ENCODE data around the gene SLC6A19. TPM values are rescaled to one million over a fixed set of nuclear protein-coding genes. Genes with fewer than 3 reads are reported as not detected.

SLC6A19 gene
- total and polyA plus RNA-seq, 9 of the 15 experiments (the other 6 are each of a cell fraction or from before 2014, with no cell fraction given) = 0.03 to 1.6 (median 0.59) TPM

- H3K79me2 ChIP-seq (ENCODE audit: control insufficient read depth, insufficient read depth, low read length) = no peaks in the 10 kb centered on the region
- ATAC-seq (no peak), FAIRE-seq (no peak), DNase-seq (ENCODE audit: extremely low read depth in 1 of 4, low spot score in 3 of 4) (no peak)
- no peaks in the 10 kb centered on the region for H3K9me3 ChIP-seq (replicated peaks; ENCODE audit: control insufficient read depth, insufficient read depth, low read depth, low read length)
- 27% methylated on average over 33 of the region's 33 CpGs for WGBS (ENCODE audit: insufficient coverage, low coverage, missing lambda C conversion rate)
- no peaks in the 10 kb centered on the region for H3K9me1 ChIP-seq (ENCODE audit: control insufficient read depth, insufficient read depth, low read length)
- H3K36me3 ChIP-seq (ENCODE audit: control insufficient read depth, insufficient read depth, low read length) = no peaks in the 10 kb centered on the region
- ChIA-PET POLR2A (interaction anchor here (0.5 to 1.0 kb wide), 4 partner anchors 49 to 143 kb away, joined by 3 to 4 read pairs (median 3); no protein-coding TSS in a partner anchor), CTCF (ENCODE audit: low intra/inter-chr PET ratio) (interaction anchor here (0.7 to 2.7 kb wide), 6 partner anchors 35 to 475 kb away, joined by 3 to 25 read pairs (median 12); no protein-coding TSS in a partner anchor)
- peaks cover 14% of the 10 kb centered on the region for H4K20me1 ChIP-seq (replicated peaks; ENCODE audit: control insufficient read depth, insufficient read depth, low read length)
- BruUV-seq (replicated peaks) = no TSS peak
- in situ Hi-C loops (cut with MboI) = loop anchor here (5.0 kb wide), 2 partner anchors 38 to 473 kb away; no protein-coding TSS in a partner anchor
- intact Hi-C loops (cut with micrococcal nuclease) = loop anchor here (2.0 to 10.0 kb wide), 2 partner anchors 75 to 175 kb away; no protein-coding TSS in a partner anchor
- no peak overlapping the region for H2AFZ ChIP-seq (ENCODE audit: low read depth, low read length)
- peaks cover 10 to 37% of the 10 kb centered on the region in 2 experiments for H3K27me3 ChIP-seq (ENCODE audit: control insufficient read depth in 2 of 2, insufficient read depth in 2 of 2, low read length in 2 of 2)
- H3K27ac ChIP-seq (ENCODE audit: extremely low read depth, low read depth, low read length) = no peak overlapping the region
- peak overlapping the region in 1 of 2 experiments; percentile 48; a peak in 1 of 4 replicates for H3K9ac ChIP-seq (ENCODE audit: insufficient read depth in 1 of 2, low read depth in 2 of 2, low read length in 2 of 2)
- no peak overlapping the region for H3K4me3 ChIP-seq
- H3K4me1 ChIP-seq (replicated peaks in 1 of 2; ENCODE audit: control insufficient read depth in 2 of 2, insufficient read depth in 2 of 2, low read length in 2 of 2) = peaks cover 2 to 34% of the 10 kb centered on the region in 2 experiments; a peak in 4 of 5 replicates
- no peak overlapping the region for H3K4me2 ChIP-seq (ENCODE audit: insufficient read depth, low read length)
- TF ChIP-seq ZSCAN32 (CRISPR knock-in tag; IDR thresholded peaks at IDR 0.05) (no peak), MLX (CRISPR knock-in tag; conservative IDR thresholded peaks at IDR 0.05) (no peak), NUFIP1 (IDR thresholded peaks at IDR 0.05; ENCODE audit: partially characterized antibody) (no peak), CHD2 (IDR thresholded peaks at IDR 0.05; ENCODE audit: low read depth, low read length) (no peak), NFIX (CRISPR knock-in tag; IDR thresholded peaks at IDR 0.05; ENCODE audit: low read depth) (no peak), E2F8 (IDR thresholded peaks at IDR 0.05; ENCODE audit: low read depth, partially characterized antibody) (no peak), MEIS2 (IDR thresholded peaks at IDR 0.05; ENCODE audit: partially characterized antibody) (no peak), CBX1 (IDR thresholded peaks at IDR 0.05; ENCODE audit: low read depth) (no peak), FOXM1 (IDR thresholded peaks at IDR 0.05; ENCODE audit: low read depth) (no peak), FOXM1 (CRISPR knock-in tag; IDR thresholded peaks at IDR 0.05; ENCODE audit: low read depth) (no peak), ZNF280B (CRISPR knock-in tag; IDR thresholded peaks at IDR 0.05) (no peak), RFX1 (IDR thresholded peaks at IDR 0.05) (no peak), ZNF740 (CRISPR knock-in tag; IDR thresholded peaks at IDR 0.05) (no peak), ZNF740 (tag; IDR thresholded peaks at IDR 0.05) (no peak)
These were observed 31.9 kb upstream of the SLC6A19 start for GRCh38 chr5:1169211-1170115.

Data from K562 (cell line).